IMR-90 (cell line): ENCODE measurements around the gene NPFF. TPM values are rescaled to one million over a fixed set of nuclear protein-coding genes. Genes with fewer than 3 reads are reported as not detected.

Experiments
- ATAC-seq: fragments of 200-7000 bp; cut with Tn5 transposase; 2 replicates; pipeline ENCODE4 v1.9.1; 2020; ENCODE audit warnings: low read depth, mild to moderate bottlenecking, moderate library complexity
- BruUV-seq: library from RNA; stranded (reverse); fragments of 400-500 nt; replicated peaks from 2 replicates; lab custom pipeline; 2021; lab: Mats Ljungman, UMichigan
- CTCF ChIA-PET: fragments of 300-600 bp; formaldehyde crosslinking; extraction: SDS; loops from one replicate; lab custom pipeline; 2021; ENCODE audit warnings: antibody characterized with exemption; lab: Yijun Ruan, JAX
- POLR2A ChIA-PET: fragments of 300-600 bp; sonication (Branson Sonifier 250); formaldehyde crosslinking; loops from one replicate; lab custom pipeline; 2022; ENCODE audit warnings: antibody characterized with exemption; ENCODE audit not compliant: unreplicated experiment; lab: Charles Lee
- DNase-seq: peaks from one replicate; pipeline ENCODE4 v3.0.0; 2013
- H2AFZ ChIP-seq: replicated peaks from 2 replicates; pipeline ENCODE3; 2013; ENCODE audit warnings: low read length, mild to moderate bottlenecking; ENCODE audit not compliant: poor library complexity
- H2AK5ac ChIP-seq: 2 replicates; pipeline ENCODE4 v1.6.1; 2013; ENCODE audit warnings: low read depth, low read length, inconsistent platforms
- H2AK9ac ChIP-seq: replicated peaks from 2 replicates; pipeline ENCODE3; 2013; ENCODE audit warnings: mild to moderate bottlenecking, low read depth, low read length, moderate library complexity; ENCODE audit not compliant: poor library complexity
- H2BK120ac ChIP-seq: 2 replicates; pipeline ENCODE4 v1.6.1; 2013; ENCODE audit warnings: low read depth, low read length, inconsistent platforms
- H2BK15ac ChIP-seq: 3 replicates; pipeline ENCODE4 v1.6.1; 2013; ENCODE audit warnings: low read depth, low read length, inconsistent platforms
- H2BK20ac ChIP-seq: 2 replicates; pipeline ENCODE4 v1.6.1; 2013; ENCODE audit warnings: low read depth, mild to moderate bottlenecking, inconsistent platforms, low read length, moderate library complexity
- H2BK5ac ChIP-seq: 2 replicates; pipeline ENCODE4 v1.6.1; 2013; ENCODE audit warnings: mild to moderate bottlenecking, low read depth, low read length, inconsistent platforms; ENCODE audit not compliant: poor library complexity, severe bottlenecking
- H3K14ac ChIP-seq: replicated peaks from 2 replicates; pipeline ENCODE4 v1.6.1; 2013; ENCODE audit warnings: low read depth, low read length, inconsistent platforms
- H3K18ac ChIP-seq: 2 replicates; pipeline ENCODE4 v1.6.1; 2013; ENCODE audit warnings: low read depth, low read length, control low read depth
- H3K23ac ChIP-seq: 2 replicates; pipeline ENCODE4 v1.6.1; 2013; ENCODE audit warnings: low read depth, low read length, inconsistent platforms
- H3K27ac ChIP-seq: 2 replicates; pipeline ENCODE4 v1.5.1; 2013; ENCODE audit warnings: mild to moderate bottlenecking, control low read depth, low read length; ENCODE audit not compliant: insufficient read depth
- H3K27me3 ChIP-seq: 2 replicates; pipeline ENCODE4 v1.6.1; 2013; ENCODE audit warnings: low read length; ENCODE audit not compliant: control insufficient read depth, insufficient read depth
- H3K36me3 ChIP-seq: 2 replicates; pipeline ENCODE4 v1.6.1; 2013; ENCODE audit warnings: low read length, mixed read lengths; ENCODE audit not compliant: control insufficient read depth, insufficient read depth
- H3K4ac ChIP-seq: 2 replicates; pipeline ENCODE4 v1.6.1; 2013; ENCODE audit warnings: low read depth, low read length, inconsistent platforms
- H3K4me1 ChIP-seq: 2 replicates; pipeline ENCODE4 v1.6.1; 2013; ENCODE audit warnings: low read length, mixed read lengths; ENCODE audit not compliant: control insufficient read depth, insufficient read depth
- H3K4me2 ChIP-seq: 2 replicates; pipeline ENCODE4 v1.6.1; 2013; ENCODE audit warnings: low read depth, mild to moderate bottlenecking, control low read depth, low read length, moderate library complexity
- H3K4me3 ChIP-seq: 2 replicates; pipeline ENCODE4 v1.5.1; 2013; ENCODE audit warnings: low read depth, mild to moderate bottlenecking, control low read depth, low read length, moderate library complexity; ENCODE audit not compliant: insufficient read depth
- H3K56ac ChIP-seq: 2 replicates; pipeline ENCODE4 v1.6.1; 2013; ENCODE audit warnings: low read length, inconsistent platforms; ENCODE audit not compliant: insufficient read depth; ENCODE audit errors: extremely low read depth
- H3K79me1 ChIP-seq, 2 experiments: 2 replicates each; pipeline ENCODE4 v1.6.1; 2013; ENCODE audit warnings: low read length in 2 of 2, inconsistent platforms in 1 of 2, low read depth in 1 of 2
- H3K9ac ChIP-seq: 2 replicates; pipeline ENCODE4 v1.6.1; 2013; ENCODE audit warnings: low read depth, low read length, control low read depth
- H3K9me1 ChIP-seq: 2 replicates; pipeline ENCODE4 v1.6.1; 2013; ENCODE audit warnings: low read length, inconsistent platforms; ENCODE audit not compliant: insufficient read depth
- H3K9me3 ChIP-seq: 2 replicates; pipeline ENCODE4 v1.6.1; 2013; ENCODE audit warnings: low read length; ENCODE audit not compliant: control insufficient read depth, insufficient read depth
- H4K20me1 ChIP-seq: 2 replicates; pipeline ENCODE4 v1.6.1; 2013; ENCODE audit warnings: low read length, inconsistent platforms; ENCODE audit not compliant: insufficient read depth
- H4K5ac ChIP-seq: 2 replicates; pipeline ENCODE4 v1.6.1; 2013; ENCODE audit warnings: mild to moderate bottlenecking, low read depth, low read length, control low read depth
- H4K8ac ChIP-seq, 2 experiments: 2 replicates each; pipeline ENCODE4 v1.6.1; 2013; ENCODE audit warnings: low read depth in 2 of 2, low read length in 2 of 2, control low read depth in 1 of 2, inconsistent platforms in 1 of 2
- H4K91ac ChIP-seq: 2 replicates; pipeline ENCODE4 v1.6.1; 2013; ENCODE audit warnings: low read depth, low read length, inconsistent platforms; ENCODE audit not compliant: insufficient read depth
- BHLHE40 ChIP-seq: fragments of 150-350 bp; IDR thresholded peaks from 2 replicates; pipeline ENCODE4 v1.6.1; 2016; ENCODE audit warnings: mild to moderate bottlenecking, low read depth, low read length
- CEBPB ChIP-seq: IDR thresholded peaks from 2 replicates; pipeline ENCODE4 v1.6.1; 2012; ENCODE audit warnings: low read depth, low read length, improper control_type of control experiment
- CHD1 ChIP-seq: IDR thresholded peaks from 2 replicates; pipeline ENCODE4 v1.6.1; 2012; ENCODE audit warnings: low read depth, low read length, improper control_type of control experiment
- FOS ChIP-seq: fragments of 150-350 bp; IDR thresholded peaks from 2 replicates; pipeline ENCODE4 v1.6.1; 2016; ENCODE audit warnings: low read depth, low read length
- MAFK ChIP-seq: IDR thresholded peaks from 2 replicates; pipeline ENCODE4 v1.6.1; 2012; ENCODE audit warnings: low read depth, low read length, improper control_type of control experiment
- MXI1 ChIP-seq: IDR thresholded peaks from 2 replicates; pipeline ENCODE4 v1.6.1; 2012; ENCODE audit warnings: low read depth, mild to moderate bottlenecking, low read length, moderate library complexity, borderline replicate concordance
- NFE2L2 ChIP-seq: fragments of 150-350 bp; IDR thresholded peaks from 2 replicates; pipeline ENCODE4 v1.6.1; 2016; ENCODE audit warnings: low read depth, mild to moderate bottlenecking, low read length
- POLR2A ChIP-seq: IDR thresholded peaks from 2 replicates; pipeline ENCODE4 v1.6.1; 2012; ENCODE audit warnings: mild to moderate bottlenecking, low read depth, low read length
- RAD21 ChIP-seq: IDR thresholded peaks from 2 replicates; pipeline ENCODE4 v1.6.1; 2012; ENCODE audit warnings: low read length, improper control_type of control experiment
- RCOR1 ChIP-seq: IDR thresholded peaks from 2 replicates; pipeline ENCODE4 v1.6.1; 2012; ENCODE audit warnings: mild to moderate bottlenecking, low read length, improper control_type of control experiment; ENCODE audit not compliant: insufficient replicate concordance
- RFX5 ChIP-seq: IDR thresholded peaks from 2 replicates; pipeline ENCODE4 v1.8.0; 2012; ENCODE audit warnings: low read depth, mild to moderate bottlenecking, low read length, moderate library complexity
- SMC3 ChIP-seq: fragments of 150-350 bp; IDR thresholded peaks from 2 replicates; pipeline ENCODE4 v1.6.1; 2016; ENCODE audit warnings: low read depth, mild to moderate bottlenecking, antibody characterized with exemption, low read length, moderate library complexity
- WGBS, 2 experiments: methylation state at CpG; one replicate each; pipeline versions ENCODE4 v1.1.5 to v1.1.7; 2013; ENCODE audit warnings: missing lambda C conversion rate in 2 of 2; ENCODE audit not compliant: insufficient read length in 1 of 2; ENCODE audit errors: extremely low coverage in 2 of 2; 5-methylcytosine and 5-hydroxymethylcytosine counted together
- dilution Hi-C: fragments of 300-500 bp; cut with HindIII; formaldehyde crosslinking; loops from one replicate; pipeline ENCODE4 v1.14.3; 2018; ENCODE audit warnings: low sequenced_read_pairs; ENCODE audit not compliant: unreplicated experiment
- in situ Hi-C: fragments of 300-500 bp; cut with MboI; formaldehyde crosslinking; loops from 3 replicates; pipeline ENCODE4 v1.14.3; 2019; ENCODE audit warnings: low sequenced_read_pairs, inconsistent platforms, mixed read lengths
- intact Hi-C: fragments of 100-400 bp; cut with micrococcal nuclease; formaldehyde crosslinking; loops from 2 replicates; pipeline ENCODE4 v1.10.0; 2022
- polyA plus RNA-seq, 3 experiments: library from polyadenylated mRNA; depleted of rRNA; stranded (reverse); fragments of >200 nt; gene quantifications; 2 replicates each; pipeline ENCODE4 v1.2.3, GENCODE V29; 2012; ENCODE audit warnings: low replicate concordance in 1 of 3
- total RNA-seq: library from RNA; depleted of rRNA; stranded (reverse); fragments of >200 nt; gene quantifications from 2 replicates; pipeline ENCODE4 v1.2.3, GENCODE V29; 2012
- TF ChIP-seq, protein P1 (sequence below): conservative IDR thresholded peaks from 2 replicates; pipeline ENCODE4 v1.5.1; 2012; ENCODE audit warnings: mild to moderate bottlenecking, low read depth, low read length, improper control_type of control experiment
- TF ChIP-seq, protein P2 (sequence below): fragments of 150-350 bp; IDR thresholded peaks from 2 replicates; pipeline ENCODE4 v1.6.1; 2016; ENCODE audit warnings: low read depth, mild to moderate bottlenecking, low read length, moderate library complexity, borderline replicate concordance
- TF ChIP-seq, protein P3 (sequence below): fragments of 150-350 bp; IDR thresholded peaks from 2 replicates; pipeline ENCODE4 v1.6.1; 2017; ENCODE audit warnings: mild to moderate bottlenecking, antibody characterized with exemption, low read length, low read depth

The NPFF gene
- total and polyA plus RNA-seq, 2 of the 4 experiments (the other 2 are of a cell fraction) = not detected

DNA sequence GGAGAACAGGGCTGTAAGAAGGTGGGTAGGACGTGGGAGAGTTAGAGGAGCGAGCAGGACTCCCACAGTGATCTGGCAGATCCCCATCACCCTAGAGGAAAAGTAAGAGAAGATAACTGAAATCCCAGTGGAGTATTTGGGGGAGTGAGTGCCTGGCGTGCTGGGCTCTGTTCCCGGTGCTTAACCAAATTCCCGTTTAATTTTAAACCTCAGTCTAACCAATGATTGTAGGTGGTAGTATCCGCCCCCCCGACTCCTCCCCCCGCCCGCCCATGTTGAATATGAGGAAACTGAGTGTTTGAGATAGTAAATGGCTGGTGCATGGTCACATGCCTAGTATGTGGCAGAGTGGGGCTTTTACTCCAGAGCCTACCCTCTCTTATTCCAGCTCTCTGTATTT, 5.0 kb downstream of the NPFF start:
- Histone ChIP-seq H3K56ac (no peak overlapping the region), H3K4me3 (no peak overlapping the region), H3K9ac (peak overlapping the region; percentile 89), H4K5ac (no peak overlapping the region; the same call in 1 of the 2 replicates), H3K4ac (peak overlapping the region; percentile 98), H3K4me1 (peaks cover 10% of the 10 kb centered on the region), H3K14ac (0 out of 2 replicates have a peak overlapping the region, but pooled peaks have one; percentile 93), H3K27ac (peak overlapping the region; percentile 96; the same call in 1 of the 2 replicates), H2BK5ac (no peak overlapping the region), H4K8ac (peak overlapping the region; percentile 97 to 100; a peak in 2 of 4 replicates), H3K36me3 (peaks cover 29% of the 10 kb centered on the region), H3K23ac (peak overlapping the region; percentile 70; the same call in 1 of the 2 replicates), H2BK15ac (0 out of 3 replicates have a peak overlapping the region, but pooled peaks have one; percentile 17), H3K27me3 (no peaks in the 10 kb centered on the region), H4K91ac (peak overlapping the region; percentile 98; the same call in 1 of the 2 replicates), H3K4me2 (peak overlapping the region; percentile 90; the same call in 1 of the 2 replicates), H3K9me3 (no peaks in the 10 kb centered on the region), H2BK20ac (no peak overlapping the region), H3K9me1 (peaks cover 23% of the 10 kb centered on the region), H4K20me1 (peaks cover 3% of the 10 kb centered on the region), H2AK5ac (0 out of 2 replicates have a peak overlapping the region, but pooled peaks have one; percentile 93), H2AFZ (no peak overlapping the region), H2BK120ac (no peak overlapping the region), H3K79me1 (peaks cover 22 to 68% of the 10 kb centered on the region in 2 experiments; a peak in 3 of 4 replicates), H2AK9ac (peak overlapping the region; percentile 92), H3K18ac (no peak overlapping the region)
- intact Hi-C loops (loop anchor here (5.0 kb wide), 1 partner anchor 50 kb away; the partner anchor contains the start of gene PCBP2), in situ Hi-C loops (loop anchor here (10.0 kb wide), 1 partner anchor 178 kb away; the partner anchor contains the start of gene AAAS), dilution Hi-C loops (no loop called here)
- no TSS peak for BruUV-seq
- no peak for TF ChIP-seq MAFK
- no peak for TF ChIP-seq MXI1
- no peak for TF ChIP-seq RFX5
- no peak for TF ChIP-seq FOS
- no peak for TF ChIP-seq SMC3
- no peak for TF ChIP-seq RCOR1
- TF ChIP-seq, protein P1, sequence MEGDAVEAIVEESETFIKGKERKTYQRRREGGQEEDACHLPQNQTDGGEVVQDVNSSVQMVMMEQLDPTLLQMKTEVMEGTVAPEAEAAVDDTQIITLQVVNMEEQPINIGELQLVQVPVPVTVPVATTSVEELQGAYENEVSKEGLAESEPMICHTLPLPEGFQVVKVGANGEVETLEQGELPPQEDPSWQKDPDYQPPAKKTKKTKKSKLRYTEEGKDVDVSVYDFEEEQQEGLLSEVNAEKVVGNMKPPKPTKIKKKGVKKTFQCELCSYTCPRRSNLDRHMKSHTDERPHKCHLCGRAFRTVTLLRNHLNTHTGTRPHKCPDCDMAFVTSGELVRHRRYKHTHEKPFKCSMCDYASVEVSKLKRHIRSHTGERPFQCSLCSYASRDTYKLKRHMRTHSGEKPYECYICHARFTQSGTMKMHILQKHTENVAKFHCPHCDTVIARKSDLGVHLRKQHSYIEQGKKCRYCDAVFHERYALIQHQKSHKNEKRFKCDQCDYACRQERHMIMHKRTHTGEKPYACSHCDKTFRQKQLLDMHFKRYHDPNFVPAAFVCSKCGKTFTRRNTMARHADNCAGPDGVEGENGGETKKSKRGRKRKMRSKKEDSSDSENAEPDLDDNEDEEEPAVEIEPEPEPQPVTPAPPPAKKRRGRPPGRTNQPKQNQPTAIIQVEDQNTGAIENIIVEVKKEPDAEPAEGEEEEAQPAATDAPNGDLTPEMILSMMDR = no peak
- no peak for TF ChIP-seq CEBPB
- TF ChIP-seq BHLHE40 = no peak
- no peak for TF ChIP-seq RAD21
- TF ChIP-seq, protein P2, sequence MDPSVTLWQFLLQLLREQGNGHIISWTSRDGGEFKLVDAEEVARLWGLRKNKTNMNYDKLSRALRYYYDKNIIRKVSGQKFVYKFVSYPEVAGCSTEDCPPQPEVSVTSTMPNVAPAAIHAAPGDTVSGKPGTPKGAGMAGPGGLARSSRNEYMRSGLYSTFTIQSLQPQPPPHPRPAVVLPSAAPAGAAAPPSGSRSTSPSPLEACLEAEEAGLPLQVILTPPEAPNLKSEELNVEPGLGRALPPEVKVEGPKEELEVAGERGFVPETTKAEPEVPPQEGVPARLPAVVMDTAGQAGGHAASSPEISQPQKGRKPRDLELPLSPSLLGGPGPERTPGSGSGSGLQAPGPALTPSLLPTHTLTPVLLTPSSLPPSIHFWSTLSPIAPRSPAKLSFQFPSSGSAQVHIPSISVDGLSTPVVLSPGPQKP = no peak
- TF ChIP-seq POLR2A = no peak
- TF ChIP-seq CHD1 = no peak
- no peak for TF ChIP-seq NFE2L2
- TF ChIP-seq, protein P3, sequence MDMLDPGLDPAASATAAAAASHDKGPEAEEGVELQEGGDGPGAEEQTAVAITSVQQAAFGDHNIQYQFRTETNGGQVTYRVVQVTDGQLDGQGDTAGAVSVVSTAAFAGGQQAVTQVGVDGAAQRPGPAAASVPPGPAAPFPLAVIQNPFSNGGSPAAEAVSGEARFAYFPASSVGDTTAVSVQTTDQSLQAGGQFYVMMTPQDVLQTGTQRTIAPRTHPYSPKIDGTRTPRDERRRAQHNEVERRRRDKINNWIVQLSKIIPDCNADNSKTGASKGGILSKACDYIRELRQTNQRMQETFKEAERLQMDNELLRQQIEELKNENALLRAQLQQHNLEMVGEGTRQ = no peak
- ATAC-seq (no peak), DNase-seq (no peak)
- ChIA-PET POLR2A (no interaction called here), CTCF (no interaction called here)
- WGBS, 2 experiments = no CpG with 5 or more reads among the region's 9 CpGs
